Esophagus muscularis mucosa (tissue), 4 donors: ENCODE data around the gene PPP2R5D.

Experiments used
- CTCF ChIP-seq, 3 experiments: fragments of 200-600 bp in 2 of 3; fragments of 450-650 bp in 1 of 3; sonication (generic) in 2 of 3; IDR thresholded peaks; one replicate each; pipeline ENCODE4 v1.5.1; 2017 to 2019; ENCODE audit warnings: antibody characterized with exemption in 3 of 3, mild to moderate bottlenecking in 2 of 3, moderate library complexity in 1 of 3
- EP300 ChIP-seq: sonication (generic); formaldehyde crosslinking; IDR thresholded peaks from one replicate; pipeline ENCODE4 v1.6.1; 2017; ENCODE audit warnings: antibody characterized with exemption
- POLR2A ChIP-seq: fragments of 450-650 bp; IDR thresholded peaks from one replicate; pipeline ENCODE4 v1.6.1; 2017; ENCODE audit warnings: antibody characterized with exemption, moderate library complexity, mild to moderate bottlenecking, low read depth
- POLR2AphosphoS5 ChIP-seq, 2 donors: sonication (generic); formaldehyde crosslinking; IDR thresholded peaks; one replicate each; pipeline ENCODE4 v1.6.1; 2017; ENCODE audit warnings: antibody characterized with exemption in 2 of 2

GRCh38 chr6:42971746-42972327 lies 12.5 kb upstream of the PPP2R5D start:
- TF ChIP-seq CTCF (IDR thresholded peaks at IDR 0.05): no peak
- no peak for TF ChIP-seq POLR2A
- TF ChIP-seq POLR2AphosphoS5 (IDR thresholded peaks at IDR 0.05): no peak
- TF ChIP-seq EP300: no peak
